BE2C (cell line): Measurements from ENCODE around the gene APLP2.
A peak's percentile ranks its signal among the peaks of the same experiment; 100 is the strongest.

Experiments used
- DNase-seq: peaks from one replicate; pipeline ENCODE4 v3.0.0-alpha.2; 2020
- H3K27me3 ChIP-seq: fragments of 250-450 bp; sonication (Bioruptor Pico); 2 replicates; pipeline ENCODE4 v1.5.1; 2020; ENCODE audit warnings: mild to moderate bottlenecking
- H3K36me3 ChIP-seq: fragments of 250-450 bp; sonication (Bioruptor Pico); 2 replicates; pipeline ENCODE4 v1.5.1; 2020; ENCODE audit warnings: mild to moderate bottlenecking
- H3K4me1 ChIP-seq: fragments of 250-450 bp; sonication (Bioruptor Pico); 2 replicates; pipeline ENCODE4 v1.5.1; 2020
- H3K4me3 ChIP-seq: 2 replicates; pipeline ENCODE4 v1.5.1; 2011; ENCODE audit warnings: low read depth, low read length
- H3K9me3 ChIP-seq: fragments of 250-450 bp; sonication (Bioruptor Pico); 2 replicates; pipeline ENCODE4 v1.5.1; 2020
- TF ChIP-seq, protein P1 (sequence below): IDR thresholded peaks from 2 replicates; pipeline ENCODE4 v1.5.1; 2012; ENCODE audit warnings: mild to moderate bottlenecking, low read depth, low read length

The APLP2 gene

DNA sequence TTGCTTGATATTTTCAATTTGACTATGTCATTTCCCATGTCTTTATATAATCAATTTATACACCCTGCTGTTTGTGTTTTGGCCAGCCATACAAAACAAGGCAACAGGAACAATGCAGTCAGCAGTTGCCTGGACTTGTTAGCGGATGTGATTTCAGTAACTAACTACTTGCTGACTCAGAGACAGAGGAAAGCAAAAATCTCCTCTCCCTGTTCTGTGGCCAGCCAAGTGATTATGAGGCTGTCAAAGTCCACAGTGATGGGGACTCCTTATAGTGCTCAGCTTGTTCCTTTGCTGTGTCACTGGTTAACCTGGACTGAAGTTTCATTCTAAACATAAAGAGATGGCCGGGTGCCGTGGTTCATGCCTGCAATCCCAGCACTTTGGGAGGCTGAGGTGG, 32.6 kb upstream of the APLP2 start:
- TF ChIP-seq, protein P1, sequence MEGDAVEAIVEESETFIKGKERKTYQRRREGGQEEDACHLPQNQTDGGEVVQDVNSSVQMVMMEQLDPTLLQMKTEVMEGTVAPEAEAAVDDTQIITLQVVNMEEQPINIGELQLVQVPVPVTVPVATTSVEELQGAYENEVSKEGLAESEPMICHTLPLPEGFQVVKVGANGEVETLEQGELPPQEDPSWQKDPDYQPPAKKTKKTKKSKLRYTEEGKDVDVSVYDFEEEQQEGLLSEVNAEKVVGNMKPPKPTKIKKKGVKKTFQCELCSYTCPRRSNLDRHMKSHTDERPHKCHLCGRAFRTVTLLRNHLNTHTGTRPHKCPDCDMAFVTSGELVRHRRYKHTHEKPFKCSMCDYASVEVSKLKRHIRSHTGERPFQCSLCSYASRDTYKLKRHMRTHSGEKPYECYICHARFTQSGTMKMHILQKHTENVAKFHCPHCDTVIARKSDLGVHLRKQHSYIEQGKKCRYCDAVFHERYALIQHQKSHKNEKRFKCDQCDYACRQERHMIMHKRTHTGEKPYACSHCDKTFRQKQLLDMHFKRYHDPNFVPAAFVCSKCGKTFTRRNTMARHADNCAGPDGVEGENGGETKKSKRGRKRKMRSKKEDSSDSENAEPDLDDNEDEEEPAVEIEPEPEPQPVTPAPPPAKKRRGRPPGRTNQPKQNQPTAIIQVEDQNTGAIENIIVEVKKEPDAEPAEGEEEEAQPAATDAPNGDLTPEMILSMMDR = no peak
- no peak overlapping the region for H3K4me3 ChIP-seq
- DNase-seq = no peak
- no peaks in the 10 kb centered on the region for H3K27me3 ChIP-seq
- H3K4me1 ChIP-seq = no peaks in the 10 kb centered on the region
- H3K9me3 ChIP-seq = no peaks in the 10 kb centered on the region
- no peaks in the 10 kb centered on the region for H3K36me3 ChIP-seq

DNA sequence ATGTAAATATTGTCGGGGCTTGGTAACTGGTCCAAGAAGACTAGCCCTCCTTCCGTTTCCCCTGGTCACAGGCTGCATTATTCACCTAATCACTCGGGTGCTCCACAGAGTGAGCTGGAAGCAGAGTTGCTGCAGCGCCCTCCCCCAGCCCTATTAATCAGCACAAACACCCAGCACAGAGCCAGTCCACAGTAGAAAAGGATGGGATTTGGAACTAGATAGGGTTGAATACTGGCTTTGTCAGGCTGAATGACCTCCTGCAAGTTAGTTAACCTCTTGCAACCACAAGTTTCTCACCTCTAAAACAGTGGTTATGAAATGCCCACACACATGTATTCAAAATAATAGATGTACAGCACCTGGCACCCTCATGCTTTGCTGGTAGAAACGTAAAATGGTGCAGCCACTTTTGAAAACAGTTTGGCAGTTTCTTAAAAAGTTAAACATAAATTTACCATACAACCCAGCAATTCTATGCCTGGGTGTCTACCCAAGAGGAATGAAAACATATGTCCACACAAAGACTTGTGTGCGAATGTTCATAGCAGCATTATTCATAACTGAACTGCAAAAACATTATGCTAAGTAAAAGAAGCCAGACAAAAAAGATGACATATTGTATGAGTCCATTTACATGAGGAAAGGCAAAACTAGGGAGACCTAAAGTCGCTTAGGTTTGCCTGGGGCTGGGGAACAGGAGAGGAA, 31.7 kb upstream of the APLP2 start:
- Histone ChIP-seq H3K27me3 (no peaks in the 10 kb centered on the region), H3K4me1 (no peaks in the 10 kb centered on the region), H3K4me3 (no peak overlapping the region), H3K9me3 (no peaks in the 10 kb centered on the region), H3K36me3 (no peaks in the 10 kb centered on the region)
- no peak for DNase-seq
- TF ChIP-seq, protein P1 = 0 out of 2 replicates have a peak, but pooled peaks have one; percentile 3

DNA sequence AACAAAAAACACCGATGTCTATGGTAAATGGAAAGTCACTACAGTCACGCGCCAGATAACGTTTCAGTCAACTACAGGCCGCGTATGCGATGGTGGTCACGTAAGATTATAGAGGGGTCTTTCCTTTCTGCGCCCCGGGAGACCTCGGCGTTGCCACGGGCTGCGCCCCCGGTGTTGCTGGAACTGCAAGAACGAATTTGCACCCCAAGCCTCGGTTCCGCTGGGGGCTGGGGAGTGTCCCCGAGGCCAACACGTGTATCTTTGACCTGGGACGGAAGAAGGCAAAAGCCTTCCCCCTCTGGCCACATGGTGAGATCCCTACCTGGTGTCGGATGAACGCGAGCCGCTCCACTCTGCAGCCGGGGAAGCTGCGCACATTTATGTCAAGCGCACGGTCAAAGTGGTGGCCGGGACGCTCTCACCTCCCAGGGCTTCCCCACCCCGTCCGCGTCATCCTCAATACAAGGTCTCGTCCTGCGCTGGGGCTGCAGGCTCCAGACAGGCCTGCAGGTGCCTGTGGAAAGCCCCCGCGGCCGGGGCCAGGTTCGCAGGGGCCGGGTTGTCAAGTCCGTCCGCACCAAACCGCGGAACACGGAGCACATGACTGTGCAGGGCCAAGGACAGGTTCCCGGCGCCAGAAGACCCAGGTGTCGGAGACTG, 29.3 kb upstream of the APLP2 start:
- TF ChIP-seq, protein P1 = no peak
- Histone ChIP-seq H3K4me1 (no peaks in the 10 kb centered on the region), H3K36me3 (no peaks in the 10 kb centered on the region), H3K4me3 (no peak overlapping the region), H3K9me3 (no peaks in the 10 kb centered on the region), H3K27me3 (no peaks in the 10 kb centered on the region)
- DNase-seq = no peak

DNA sequence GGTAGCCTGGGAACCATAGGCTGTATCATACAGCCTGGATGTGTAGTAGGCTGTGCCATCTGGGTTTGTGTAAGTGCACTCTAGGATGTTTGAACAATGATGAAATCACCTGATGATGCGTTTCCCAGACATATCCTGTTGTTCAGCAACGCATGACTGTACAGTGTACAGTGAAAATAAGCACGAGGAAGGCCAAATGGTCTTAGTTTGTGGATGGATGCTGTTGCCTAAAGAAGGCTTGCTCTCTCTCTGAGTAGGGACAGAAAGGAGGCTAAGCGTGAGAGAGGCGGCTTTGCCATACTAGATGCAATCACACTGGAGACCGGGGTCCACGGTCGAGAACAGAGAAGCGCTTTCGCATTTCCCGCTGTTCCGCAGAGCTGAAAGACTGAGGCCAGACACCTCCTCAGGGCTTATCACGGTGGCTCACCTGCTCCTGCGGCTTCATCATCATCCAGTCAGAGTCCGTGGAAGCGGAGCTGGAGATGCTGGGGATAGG, 27.6 kb upstream of the APLP2 start:
- no peaks in the 10 kb centered on the region for H3K9me3 ChIP-seq
- TF ChIP-seq, protein P1 = no peak
- no peaks in the 10 kb centered on the region for H3K36me3 ChIP-seq
- H3K27me3 ChIP-seq = no peaks in the 10 kb centered on the region
- H3K4me1 ChIP-seq = no peaks in the 10 kb centered on the region
- no peak for DNase-seq
- no peak overlapping the region for H3K4me3 ChIP-seq

DNA sequence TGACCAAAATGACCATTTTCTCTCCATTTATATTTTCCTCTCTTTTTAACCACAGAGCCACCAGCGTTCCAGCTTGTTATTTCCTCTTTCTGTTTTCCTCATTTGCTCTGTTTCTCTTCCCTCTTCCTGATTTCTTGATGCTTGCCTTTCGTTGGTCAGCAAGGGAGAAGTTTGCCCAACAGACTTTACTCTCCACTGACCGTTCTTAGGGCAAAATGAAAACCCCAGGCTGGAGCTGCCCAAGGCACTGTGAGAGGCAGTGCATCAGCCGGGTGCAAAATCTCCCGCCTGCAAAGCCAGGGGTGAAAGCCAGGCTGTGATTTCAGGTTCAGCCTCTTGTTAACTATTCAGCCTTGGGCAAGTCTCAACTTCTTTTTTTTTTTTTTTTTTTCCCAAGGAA, 26.1 kb upstream of the APLP2 start:
- no peaks in the 10 kb centered on the region for H3K36me3 ChIP-seq
- no peaks in the 10 kb centered on the region for H3K4me1 ChIP-seq
- no peaks in the 10 kb centered on the region for H3K27me3 ChIP-seq
- H3K9me3 ChIP-seq = no peaks in the 10 kb centered on the region
- TF ChIP-seq, protein P1 = no peak
- DNase-seq = no peak
- no peak overlapping the region for H3K4me3 ChIP-seq

- no peak overlapping the region for H3K4me3 ChIP-seq
- H3K27me3 ChIP-seq = no peaks in the 10 kb centered on the region
- H3K4me1 ChIP-seq = no peaks in the 10 kb centered on the region
- TF ChIP-seq, protein P1 = no peak
- H3K9me3 ChIP-seq = no peaks in the 10 kb centered on the region
- H3K36me3 ChIP-seq = no peaks in the 10 kb centered on the region
- DNase-seq = no peak
Measured at GRCh38 chr11:130047141-130047540, 22.6 kb upstream of the APLP2 start.
